ENCODE results near the gene HKDC1.

DNA sequence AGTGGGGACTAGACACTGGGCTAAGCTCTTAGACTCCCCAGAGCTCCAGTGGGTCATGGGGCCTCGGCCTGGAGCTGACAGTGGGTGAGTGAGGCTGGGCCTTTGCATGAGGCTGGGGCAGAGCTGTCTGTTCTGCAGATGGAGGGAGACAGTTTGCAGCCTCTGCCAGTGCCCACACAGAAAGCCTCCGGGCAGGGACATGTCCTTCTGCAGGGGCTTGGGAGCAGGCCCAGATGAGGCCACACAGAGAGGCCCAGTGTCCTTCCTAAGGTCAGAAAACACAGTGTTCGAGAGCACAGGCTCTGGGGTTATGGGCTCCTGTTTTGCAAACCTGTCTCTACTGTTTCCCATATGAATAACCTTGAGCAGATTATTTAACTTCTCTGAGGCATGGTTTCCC lies 33.0 kb downstream of the HKDC1 start:
- TF ChIP-seq EZH2 (IDR thresholded peaks at IDR 0.05; ENCODE audit: insufficient read depth, poor library complexity, severe bottlenecking) (no peak), EZH2phosphoT487 (IDR thresholded peaks at IDR 0.05; ENCODE audit: insufficient read depth, low read depth) (no peak)

All from GM23248 (cell line).